ENCODE measurements around the gene SH3D19. TPM values are rescaled to one million over a fixed set of nuclear protein-coding genes. Genes with fewer than 3 reads are reported as not detected.
"Not testable (repeated sequence)": the region's sequence is repeated elsewhere in the genome, so short reads cannot be mapped to it uniquely, and the experiment has no call there.

SH3D19 gene
- total RNA-seq, 3 donors from 2014 or later = 97.5 to 140 (median 102) TPM

GRCh38 chr4:151325949-151326246, 493 bp upstream of the SH3D19 start:
- no peak for TF ChIP-seq CTCF (IDR thresholded peaks at IDR 0.05)
- Histone ChIP-seq H3K4me1 (ENCODE audit: low read depth) (peaks cover 52% of the 10 kb centered on the region), H3K36me3 (ENCODE audit: low read depth) (no peaks in the 10 kb centered on the region), H3K9me3 (no peaks in the 10 kb centered on the region), H3K4me3 (no peak overlapping the region)
- ATAC-seq (no peak), DNase-seq (no peak)
- intact Hi-C loops (cut with DNase I, micrococcal nuclease) = no loop called here

- peaks cover 48% of the 10 kb centered on the region for H3K4me1 ChIP-seq (ENCODE audit: low read depth)
Measured at GRCh38 chr4:151324752-151325110, 674 bp downstream of the SH3D19 start.

GRCh38 chr4:151324124-151324751, 1.2 kb downstream of the SH3D19 start:
- H3K4me1 ChIP-seq (ENCODE audit: low read depth) = peaks cover 45% of the 10 kb centered on the region
- intact Hi-C loops (cut with DNase I, micrococcal nuclease) = no loop called here
- DNase-seq (peak in 1 of 3 donors; percentile 90), ATAC-seq (peak; percentile 55)
- H3K4me3 ChIP-seq = no peak overlapping the region
- H3K9me3 ChIP-seq = no peaks in the 10 kb centered on the region
- no peak for TF ChIP-seq CTCF (IDR thresholded peaks at IDR 0.05)
- H3K36me3 ChIP-seq (ENCODE audit: low read depth) = no peaks in the 10 kb centered on the region

More at GRCh38 chr4:151324752-151325110, 674 bp downstream of the SH3D19 start:
- Histone ChIP-seq H3K4me3 (peak overlapping the region; percentile 78), H3K36me3 (ENCODE audit: low read depth) (no peaks in the 10 kb centered on the region), H3K9me3 (no peaks in the 10 kb centered on the region)
- ATAC-seq = peak; percentile 63
- intact Hi-C loops (cut with DNase I, micrococcal nuclease) = no loop called here
- no peak for TF ChIP-seq CTCF (IDR thresholded peaks at IDR 0.05)
- DNase-seq = peak; percentile 72 to 85 (median 80)

GRCh38 chr4:151323667-151324066, 1.7 kb downstream of the SH3D19 start:
- no peaks in the 10 kb centered on the region for H3K9me3 ChIP-seq
- ATAC-seq = no peak
- H3K4me3 ChIP-seq = no peak overlapping the region
- TF ChIP-seq CTCF (IDR thresholded peaks at IDR 0.05) = no peak
- intact Hi-C loops (cut with DNase I, micrococcal nuclease) = no loop called here
- H3K36me3 ChIP-seq (ENCODE audit: low read depth) = no peaks in the 10 kb centered on the region
- DNase-seq = no peak
- peaks cover 40% of the 10 kb centered on the region for H3K4me1 ChIP-seq (ENCODE audit: low read depth)

GRCh38 chr4:151322570-151322969, 2.8 kb downstream of the SH3D19 start:
- Histone ChIP-seq H3K4me3 (no peak overlapping the region), H3K36me3 (ENCODE audit: low read depth) (no peaks in the 10 kb centered on the region), H3K9me3 (no peaks in the 10 kb centered on the region), H3K4me1 (ENCODE audit: low read depth) (peaks cover 36% of the 10 kb centered on the region)
- DNase-seq = no peak
- ATAC-seq = no peak
- TF ChIP-seq CTCF (IDR thresholded peaks at IDR 0.05) = no peak
- intact Hi-C loops (cut with DNase I, micrococcal nuclease) = no loop called here

GRCh38 chr4:151322161-151322560, 3.2 kb downstream of the SH3D19 start:
- H3K36me3 ChIP-seq (ENCODE audit: low read depth); intact Hi-C loops (cut with DNase I, micrococcal nuclease); ATAC-seq; H3K9me3 ChIP-seq; H3K4me3 ChIP-seq; DNase-seq: not testable (repeated sequence)
- peaks cover 33% of the 10 kb centered on the region for H3K4me1 ChIP-seq (ENCODE audit: low read depth)
